Measurements from ENCODE around the gene KCND2. TPM values are rescaled to one million over a fixed set of nuclear protein-coding genes. Genes with fewer than 3 reads are reported as not detected.

KCND2 gene
- polyA plus RNA-seq, 1 of the 3 experiments (the other 2 are of a cell fraction): not detected

- no peaks in the 10 kb centered on the region for H3K4me1 ChIP-seq (ENCODE audit: control insufficient read depth in 1 of 2, insufficient read depth in 2 of 2, low read depth in 1 of 2, low read length in 1 of 2)
- no peak overlapping the region for H3K4me3 ChIP-seq (ENCODE audit: low read depth in 2 of 2, low read length in 1 of 2)
- H3K27me3 ChIP-seq (ENCODE audit: insufficient read depth): no peaks in the 10 kb centered on the region
- no peaks in the 10 kb centered on the region for H3F3A ChIP-seq (replicated peaks; ENCODE audit: insufficient read depth)
- no peak overlapping the region for H3K4me2 ChIP-seq
- no peak overlapping the region for H3K9ac ChIP-seq
- no peak for DNase-seq
- H4K20me1 ChIP-seq (ENCODE audit: insufficient read depth): no peaks in the 10 kb centered on the region
- 11% methylated on average over 4 of the region's 4 CpGs for WGBS (ENCODE audit: low lambda C conversion rate)
- peak overlapping the region; percentile 11; the same call in 1 of the 2 replicates for H2AFZ ChIP-seq (ENCODE audit: low read depth)
- TF ChIP-seq CTCF (IDR thresholded peaks at IDR 0.05): no peak
- TF ChIP-seq POLR2AphosphoS5 (IDR thresholded peaks at IDR 0.05; ENCODE audit: low read depth, low read length): no peak
- TF ChIP-seq FOSL2 (IDR thresholded peaks at IDR 0.05; ENCODE audit: borderline replicate concordance, low read depth): no peak
- TF ChIP-seq NFIC (IDR thresholded peaks at IDR 0.05; ENCODE audit: borderline replicate concordance): no peak
- TF ChIP-seq SIN3A (IDR thresholded peaks at IDR 0.05; ENCODE audit: borderline replicate concordance, low read depth, low read length): no peak
- TF ChIP-seq TCF12 (IDR thresholded peaks at IDR 0.05): no peak
- TF ChIP-seq EZH2phosphoT487 (IDR thresholded peaks at IDR 0.05; ENCODE audit: borderline replicate concordance, low read depth): no peak
- TF ChIP-seq JUND (IDR thresholded peaks at IDR 0.05): no peak
- no peak for TF ChIP-seq IRF3 (IDR thresholded peaks at IDR 0.05; ENCODE audit: low read depth, low read length)
- no peak for TF ChIP-seq GABPA (IDR thresholded peaks at IDR 0.05; ENCODE audit: low read depth)
- no peak for TF ChIP-seq TEAD4 (IDR thresholded peaks at IDR 0.05; ENCODE audit: borderline replicate concordance, insufficient read depth)
- TF ChIP-seq RXRA (IDR thresholded peaks at IDR 0.05; ENCODE audit: borderline replicate concordance, low read depth): no peak
- TF ChIP-seq RFX5 (IDR thresholded peaks at IDR 0.05; ENCODE audit: low read length): no peak
- TF ChIP-seq PBX3 (IDR thresholded peaks at IDR 0.05): no peak
- no peak for TF ChIP-seq USF1 (IDR thresholded peaks at IDR 0.05; ENCODE audit: borderline replicate concordance, low read depth)
- no peak for TF ChIP-seq GATA2 (CRISPR knock-in tag; IDR thresholded peaks at IDR 0.05)
- no peak for TF ChIP-seq FOXM1 (IDR thresholded peaks at IDR 0.05; ENCODE audit: low read depth)
- no peak for TF ChIP-seq CHD2 (IDR thresholded peaks at IDR 0.05; ENCODE audit: low read length, partially characterized antibody)
- H3K9me2 ChIP-seq: no peaks in the 10 kb centered on the region
- H3K9me3 ChIP-seq: no peaks in the 10 kb centered on the region
- no peaks in the 10 kb centered on the region for H3K79me2 ChIP-seq (ENCODE audit: insufficient read depth)
- ChIA-PET POLR2A (no interaction called here), CTCF (no interaction called here)
- H3K36me3 ChIP-seq (replicated peaks in 1 of 2; ENCODE audit: control insufficient read depth in 1 of 2, insufficient read depth in 2 of 2, low read length in 1 of 2): no peaks in the 10 kb centered on the region
- no peak overlapping the region for H3K27ac ChIP-seq (ENCODE audit: low read depth in 2 of 2, low read length in 1 of 2)
Measured at GRCh38 chr7:120402079-120402767, 129.2 kb downstream of the KCND2 start.
